GM18508 (cell line): ENCODE measurements around the gene NKAIN4.

ENCODE experiments used
- ATAC-seq: cut with Tn5 transposase; IDR thresholded peaks from one replicate; pipeline ENCODE4 v1.9.1; 2021; ENCODE audit warnings: moderate number of reproducible peaks; ENCODE audit not compliant: insufficient read depth, unreplicated experiment

NKAIN4 gene

DNA sequence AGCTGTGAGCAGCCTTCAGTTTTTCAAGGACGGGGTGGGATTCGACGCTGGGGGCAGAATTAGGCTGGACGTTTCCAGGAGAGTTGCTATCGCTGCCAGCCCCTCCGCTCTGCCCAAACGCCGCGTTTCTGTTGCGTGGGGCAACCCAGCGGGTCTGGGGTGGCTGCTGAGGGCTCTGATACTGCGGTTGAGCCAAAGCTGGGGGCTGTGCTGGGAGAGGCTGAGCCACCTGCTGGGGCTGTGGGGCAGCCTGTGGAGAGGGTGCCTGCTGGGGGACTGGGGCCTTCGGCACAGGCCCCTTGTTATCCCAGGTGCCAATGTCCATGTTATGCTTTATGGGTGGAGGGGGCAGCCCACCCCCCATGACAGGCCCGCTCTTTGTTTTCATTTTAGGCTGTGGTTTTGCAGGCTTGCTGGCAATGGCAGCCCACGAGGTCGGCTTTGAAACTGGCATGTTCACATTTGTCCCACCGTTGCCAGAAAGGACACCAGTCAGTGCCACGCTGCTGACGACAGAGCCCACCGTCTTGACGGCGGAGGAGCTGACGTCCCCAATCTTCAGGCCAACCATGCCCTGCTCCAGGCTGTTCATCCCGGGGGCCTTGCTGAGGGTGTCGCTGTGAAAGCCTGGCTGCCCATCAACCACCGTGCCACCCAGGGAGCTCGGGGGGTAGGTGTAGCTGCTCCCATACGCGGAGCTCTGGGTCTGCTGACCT is 51.3 kb downstream of the NKAIN4 start:
- no peak for ATAC-seq

DNA sequence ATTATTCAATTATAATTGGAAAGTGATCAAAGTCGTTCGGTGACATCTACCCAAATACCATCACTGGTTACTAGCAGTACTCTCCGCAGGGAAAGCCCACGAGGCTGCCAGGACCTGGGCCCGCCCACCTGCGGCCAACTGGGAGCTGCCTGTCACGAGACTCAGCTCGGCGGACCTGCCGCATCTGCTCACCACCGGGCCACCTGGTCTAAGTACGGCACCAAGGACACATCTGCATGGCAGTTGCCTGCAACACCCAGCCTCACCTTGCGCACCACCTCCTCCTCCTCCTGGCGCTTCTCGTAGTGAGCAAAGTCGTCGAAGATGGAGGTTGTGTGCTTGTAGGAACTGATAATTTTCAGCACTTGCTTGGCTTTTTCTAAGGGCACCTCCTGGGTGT is 52.2 kb downstream of the NKAIN4 start:
- ATAC-seq = no peak

DNA sequence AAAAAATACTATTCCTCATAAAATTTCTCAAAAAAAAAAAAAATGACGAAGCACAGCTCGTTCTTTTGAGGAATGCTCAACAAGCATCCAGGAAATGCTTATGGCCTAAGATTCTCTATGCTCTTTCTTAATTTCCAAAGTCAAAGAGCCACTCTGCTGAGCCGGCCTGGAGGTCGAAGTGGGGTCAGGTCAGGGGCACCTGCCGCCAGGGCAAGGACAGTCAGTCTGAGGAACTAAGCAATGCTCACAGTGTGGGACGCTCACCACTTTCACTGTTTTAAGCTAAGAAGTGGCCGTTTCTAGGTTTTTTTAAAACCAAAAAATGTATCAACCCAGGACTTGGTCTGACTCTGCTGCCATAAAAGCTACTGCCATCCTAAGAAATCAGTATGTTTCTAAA is 55.7 kb downstream of the NKAIN4 start:
- no peak for ATAC-seq

DNA sequence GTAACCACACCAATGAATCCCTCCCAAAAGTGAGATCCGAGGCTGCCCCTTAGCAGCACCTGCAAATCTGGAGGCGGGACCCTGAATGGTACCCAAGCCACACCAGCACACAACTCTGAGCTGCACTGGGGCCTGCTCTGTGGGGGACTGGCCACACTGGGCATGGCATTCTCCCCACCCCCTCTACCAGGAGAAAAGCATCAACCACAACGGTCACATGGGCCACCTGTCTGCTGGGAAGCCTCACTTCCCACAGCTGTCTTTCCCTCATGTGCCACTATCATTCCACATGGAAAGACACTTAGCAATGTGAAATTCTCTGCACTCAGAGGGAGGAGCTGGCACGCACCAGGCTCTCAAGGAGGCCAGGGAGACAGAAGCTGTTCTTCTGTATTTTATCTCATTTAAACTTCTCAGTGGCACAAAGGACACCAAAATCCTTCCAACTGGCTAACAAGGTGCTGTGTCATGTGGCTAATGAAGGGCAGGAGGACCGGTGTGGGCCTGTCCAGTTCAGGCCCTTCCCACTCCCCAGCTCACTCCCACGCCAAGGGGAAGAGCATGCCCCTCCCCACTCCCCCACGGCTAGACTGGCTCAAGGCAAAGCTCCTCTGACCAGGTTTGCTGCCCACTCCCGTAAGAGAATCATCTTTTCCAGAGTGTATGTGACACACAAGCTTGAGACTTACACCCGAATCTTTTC is 57.3 kb downstream of the NKAIN4 start:
- no peak for ATAC-seq

DNA sequence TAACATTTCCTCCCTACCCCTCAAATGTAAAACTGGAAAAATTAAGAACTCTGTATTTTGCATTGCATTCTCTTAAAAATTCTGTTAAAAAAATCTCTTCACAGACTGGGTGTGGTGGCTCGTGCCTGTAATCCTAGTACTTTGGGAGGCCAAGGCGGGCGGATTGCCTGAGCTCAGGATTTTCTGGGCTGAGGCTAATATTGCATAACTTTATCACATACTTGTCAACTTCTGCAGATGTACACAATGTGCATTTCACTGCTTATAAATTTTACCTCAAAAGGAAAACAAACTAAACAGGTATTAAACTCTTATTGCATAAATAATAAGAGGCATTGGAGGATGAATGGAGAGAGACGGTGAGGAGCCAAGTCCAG is 59.5 kb downstream of the NKAIN4 start:
- ATAC-seq = no peak

DNA sequence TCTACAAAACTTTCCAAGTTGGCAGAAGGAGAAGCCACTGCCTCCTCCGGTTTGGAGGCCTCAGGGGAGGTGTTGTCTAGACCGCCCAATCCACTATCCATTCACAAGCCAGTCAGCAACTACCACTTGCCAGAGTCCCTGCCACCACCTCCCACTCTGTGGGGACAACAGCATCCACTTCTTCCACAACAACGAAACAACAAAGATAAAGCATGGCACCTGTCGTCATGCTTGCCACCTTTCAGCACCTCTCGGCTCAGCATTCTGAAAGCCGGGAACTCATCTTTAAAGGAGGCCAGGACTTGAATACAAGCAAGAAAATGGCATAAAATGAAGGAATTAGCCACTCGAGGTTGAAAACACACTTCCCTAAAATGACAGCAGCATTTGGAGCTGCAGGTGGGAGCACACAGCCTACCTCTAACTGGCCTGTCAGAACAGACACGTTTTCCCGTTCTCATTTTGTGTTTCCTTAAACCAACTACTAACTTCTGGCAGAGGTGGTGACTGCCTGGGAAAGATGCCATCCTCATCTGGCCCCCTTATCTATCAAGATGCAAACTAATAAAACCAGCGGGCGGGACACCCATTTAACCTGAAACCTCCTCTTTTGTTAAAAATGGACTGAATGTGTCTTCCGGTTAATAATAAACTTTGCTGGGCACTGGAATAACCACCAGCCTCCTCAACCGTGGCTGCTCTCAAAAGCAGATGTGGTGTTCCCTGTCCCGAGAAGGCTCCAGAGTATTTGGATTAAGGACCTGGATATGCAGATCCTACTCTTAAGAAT is 60.1 kb downstream of the NKAIN4 start:
- ATAC-seq = no peak

DNA sequence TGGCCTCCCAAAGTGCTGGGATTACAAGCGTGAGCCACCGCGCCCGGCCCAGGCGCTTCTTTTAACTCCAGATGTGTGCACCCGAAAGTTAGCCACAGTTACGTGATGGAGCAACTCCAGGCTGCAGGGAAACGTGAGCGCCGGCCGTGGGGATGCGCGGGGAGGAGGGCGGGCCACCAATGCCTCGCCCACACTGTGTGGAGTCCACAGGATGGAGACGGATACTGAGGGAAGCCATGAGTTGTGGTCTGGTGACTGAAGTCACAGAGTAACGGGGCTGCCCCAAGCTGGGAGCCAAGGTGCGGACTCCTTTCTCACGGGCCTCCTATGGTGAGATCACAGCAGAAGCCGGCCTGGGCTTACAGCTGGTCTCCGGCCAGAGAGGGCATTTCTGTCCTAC is 61.5 kb downstream of the NKAIN4 start:
- ATAC-seq = no peak

DNA sequence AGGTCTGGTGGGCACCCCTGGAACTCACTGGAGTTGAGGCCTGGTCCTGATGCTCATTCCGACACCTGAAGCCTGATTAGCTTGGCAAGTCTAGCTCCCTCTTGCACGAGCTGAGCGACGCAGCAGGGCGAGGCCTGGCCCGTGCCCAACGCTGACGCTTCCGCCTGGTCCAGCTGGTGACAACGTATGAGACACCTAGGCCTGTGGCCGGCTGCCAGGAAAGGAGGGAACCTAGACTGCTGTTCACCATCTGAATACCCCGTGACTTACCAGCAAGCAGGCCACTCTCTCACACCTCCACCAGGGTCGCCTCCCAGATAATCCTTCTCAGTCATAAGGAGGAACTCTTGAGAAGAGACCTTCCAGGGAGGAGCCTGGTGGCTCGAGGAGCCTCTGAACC is 62.9 kb downstream of the NKAIN4 start:
- no peak for ATAC-seq

DNA sequence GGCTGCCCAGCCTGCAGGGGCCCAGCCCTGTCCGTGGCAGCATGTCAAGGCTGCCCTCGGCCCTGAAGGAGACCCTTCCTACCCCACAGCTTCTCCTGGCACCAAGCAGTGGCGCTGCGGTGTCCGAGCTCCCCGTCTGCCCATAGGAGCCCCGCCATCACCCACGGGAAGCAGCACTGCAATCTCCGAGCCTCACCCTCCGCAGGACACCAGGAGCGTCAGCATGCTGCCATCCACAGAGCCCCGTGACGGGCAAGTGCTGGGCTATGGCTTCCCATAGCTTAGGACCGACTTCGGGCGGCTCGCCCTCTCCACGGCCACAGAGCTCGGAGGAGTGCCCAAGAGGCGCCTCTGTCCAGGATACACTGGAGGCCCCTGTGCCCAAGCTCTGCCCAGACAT is 63.4 kb downstream of the NKAIN4 start:
- ATAC-seq = no peak
